Measurements from ENCODE around the gene ARHGAP40. TPM values are rescaled to one million over a fixed set of nuclear protein-coding genes. Genes with fewer than 3 reads are reported as not detected.

ARHGAP40 gene
- total and polyA plus RNA-seq, 2 of the 13 experiments (the other 11 are each of a cell fraction or from before 2014, with no cell fraction given): 0.75 to 2.1 TPM

GRCh38 chr20:38680500-38681306, 79.1 kb downstream of the ARHGAP40 start (continued):
- TF ChIP-seq, protein P1, sequence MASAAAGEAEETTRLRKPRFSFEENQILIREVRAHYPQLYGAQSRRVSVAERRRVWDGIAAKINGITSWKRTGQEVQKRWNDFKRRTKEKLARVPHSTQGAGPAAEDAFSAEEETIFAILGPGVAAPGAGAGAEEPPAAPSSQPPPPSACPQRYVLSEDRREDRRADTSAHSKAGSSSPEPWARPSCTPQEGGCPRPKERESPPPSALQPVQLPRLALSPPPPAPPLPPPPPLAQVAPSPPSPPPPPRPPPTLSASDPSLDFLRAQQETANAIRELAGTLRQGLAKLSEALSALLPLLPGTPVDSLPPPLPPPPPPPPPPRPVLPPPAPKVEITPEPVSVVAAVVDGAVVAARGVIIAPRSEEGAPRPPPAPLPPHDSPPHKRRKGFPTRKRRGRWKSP (CRISPR knock-in tag; IDR thresholded peaks at IDR 0.05): no peak
- no peak for TF ChIP-seq ZNF205 (CRISPR knock-in tag; IDR thresholded peaks at IDR 0.05)
- no peak for TF ChIP-seq ZFP41 (CRISPR knock-in tag; IDR thresholded peaks at IDR 0.05; ENCODE audit: borderline replicate concordance)
- TF ChIP-seq ARHGAP35 (CRISPR knock-in tag; IDR thresholded peaks at IDR 0.05; ENCODE audit: borderline replicate concordance): peak; percentile 41; the same call in 1 of the 2 replicates
- no peak for TF ChIP-seq ZNF564 (CRISPR knock-in tag; IDR thresholded peaks at IDR 0.05)
- no peak for TF ChIP-seq ZNF484 (CRISPR knock-in tag; IDR thresholded peaks at IDR 0.05; ENCODE audit: borderline replicate concordance, low read depth)
- no peak for TF ChIP-seq ETV6 (CRISPR knock-in tag; conservative IDR thresholded peaks at IDR 0.05)
- no peak for TF ChIP-seq MTA3 (CRISPR knock-in tag; IDR thresholded peaks at IDR 0.05)
- TF ChIP-seq, protein P2, sequence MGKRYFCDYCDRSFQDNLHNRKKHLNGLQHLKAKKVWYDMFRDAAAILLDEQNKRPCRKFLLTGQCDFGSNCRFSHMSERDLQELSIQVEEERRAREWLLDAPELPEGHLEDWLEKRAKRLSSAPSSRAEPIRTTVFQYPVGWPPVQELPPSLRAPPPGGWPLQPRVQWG (CRISPR knock-in tag; IDR thresholded peaks at IDR 0.05; ENCODE audit: borderline replicate concordance, low read depth): no peak
- no peak for TF ChIP-seq ZNF687 (CRISPR knock-in tag; IDR thresholded peaks at IDR 0.05)
- TF ChIP-seq JARID2 (CRISPR knock-in tag; IDR thresholded peaks at IDR 0.05; ENCODE audit: insufficient replicate concordance): no peak
- TF ChIP-seq ZFP62 (CRISPR knock-in tag; IDR thresholded peaks at IDR 0.05): no peak
- TF ChIP-seq KAT2B (IDR thresholded peaks at IDR 0.05; ENCODE audit: borderline replicate concordance, low read depth, low read length): no peak
- no peak for TF ChIP-seq ZNF776 (CRISPR knock-in tag; IDR thresholded peaks at IDR 0.05)
- no peak for TF ChIP-seq FOXO4 (CRISPR knock-in tag; conservative IDR thresholded peaks at IDR 0.05)
- no peak for TF ChIP-seq NAIF1 (CRISPR knock-in tag; IDR thresholded peaks at IDR 0.05; ENCODE audit: borderline replicate concordance)
- peak; percentile 54; the same call in 1 of the 2 replicates for TF ChIP-seq HES4 (CRISPR knock-in tag; IDR thresholded peaks at IDR 0.05; ENCODE audit: borderline replicate concordance)
- TF ChIP-seq ZNF749 (CRISPR knock-in tag; IDR thresholded peaks at IDR 0.05; ENCODE audit: borderline replicate concordance): no peak
- no peak for TF ChIP-seq ZNF430 (CRISPR knock-in tag; IDR thresholded peaks at IDR 0.05)
- TF ChIP-seq, protein P3, sequence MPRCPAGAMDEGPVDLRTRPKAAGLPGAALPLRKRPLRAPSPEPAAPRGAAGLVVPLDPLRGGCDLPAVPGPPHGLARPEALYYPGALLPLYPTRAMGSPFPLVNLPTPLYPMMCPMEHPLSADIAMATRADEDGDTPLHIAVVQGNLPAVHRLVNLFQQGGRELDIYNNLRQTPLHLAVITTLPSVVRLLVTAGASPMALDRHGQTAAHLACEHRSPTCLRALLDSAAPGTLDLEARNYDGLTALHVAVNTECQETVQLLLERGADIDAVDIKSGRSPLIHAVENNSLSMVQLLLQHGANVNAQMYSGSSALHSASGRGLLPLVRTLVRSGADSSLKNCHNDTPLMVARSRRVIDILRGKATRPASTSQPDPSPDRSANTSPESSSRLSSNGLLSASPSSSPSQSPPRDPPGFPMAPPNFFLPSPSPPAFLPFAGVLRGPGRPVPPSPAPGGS (CRISPR knock-in tag; IDR thresholded peaks at IDR 0.05): no peak
